DMS 273 (cell line): ENCODE measurements around the gene HOXB9.

Source experiments
- DNase-seq: peaks from one replicate; lab custom pipeline; 2025; ENCODE audit not compliant: unreplicated experiment; lab: John Stamatoyannopoulos, UW

HOXB9 gene

DNA sequence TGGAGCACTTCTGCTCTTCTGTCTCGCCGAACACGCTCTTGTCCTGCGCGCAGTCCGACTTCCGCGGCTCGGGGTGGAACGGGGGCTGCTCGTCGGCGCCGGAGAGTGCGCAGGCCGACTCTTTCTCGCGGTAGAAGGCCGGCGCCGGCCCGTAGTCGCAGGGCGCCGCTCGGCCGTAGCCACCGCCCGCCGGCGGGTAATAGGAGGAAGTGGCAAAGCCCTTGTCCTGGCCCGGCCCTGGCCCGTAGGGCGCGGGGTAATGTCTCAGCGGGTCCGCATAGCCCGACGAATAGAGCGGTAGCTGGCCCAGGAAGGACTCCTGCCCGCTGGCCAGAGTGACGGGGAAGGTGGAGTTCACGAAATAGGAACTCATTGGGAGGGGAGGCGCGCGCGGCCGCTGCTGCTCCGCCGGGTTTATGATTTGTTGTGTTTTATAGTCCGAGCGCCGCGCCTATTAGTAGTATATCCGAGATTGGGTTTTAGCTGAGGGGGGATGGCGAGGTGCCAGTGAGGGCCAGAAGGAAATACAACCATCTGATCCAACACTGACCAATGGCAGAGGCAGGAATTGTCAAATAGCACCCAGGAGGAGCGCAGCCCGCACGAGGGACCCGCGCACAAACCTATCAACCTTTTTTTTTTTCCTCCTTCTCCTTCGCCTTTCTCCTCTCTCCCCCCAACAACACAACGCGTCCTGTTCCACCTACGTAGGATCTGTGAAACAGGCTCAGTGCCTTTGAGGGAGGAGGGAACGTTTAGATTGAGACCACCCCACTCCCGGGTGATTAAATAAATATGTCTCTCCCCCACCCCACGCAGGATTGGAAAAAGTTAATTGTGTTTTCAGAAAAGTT, 28.2 kb downstream of the HOXB9 start:
- peak; percentile 36 for DNase-seq

- no peak for DNase-seq
Measured at GRCh38 chr17:48597528-48597777, 28.7 kb downstream of the HOXB9 start.

- no peak for DNase-seq
Measured at GRCh38 chr17:48596735-48597527, 29.2 kb downstream of the HOXB9 start.

- peak; percentile 23 for DNase-seq
Measured at GRCh38 chr17:48596000-48596734, 30.0 kb downstream of the HOXB9 start.

GRCh38 chr17:48595278-48595999, 30.7 kb downstream of the HOXB9 start:
- no peak for DNase-seq

GRCh38 chr17:48594538-48595277, 31.4 kb downstream of the HOXB9 start:
- no peak for DNase-seq

- peak; percentile 83 for DNase-seq
Measured at GRCh38 chr17:48593840-48594537, 32.2 kb downstream of the HOXB9 start.

- peak; percentile 25 for DNase-seq
Measured at GRCh38 chr17:48593126-48593829, 32.9 kb downstream of the HOXB9 start, which contains the start of gene HOXB5. Gene HOXB5 (minus strand): TSS chr17:48593779. CDS start chr17:48593682, 97 bp downstream.

DNA sequence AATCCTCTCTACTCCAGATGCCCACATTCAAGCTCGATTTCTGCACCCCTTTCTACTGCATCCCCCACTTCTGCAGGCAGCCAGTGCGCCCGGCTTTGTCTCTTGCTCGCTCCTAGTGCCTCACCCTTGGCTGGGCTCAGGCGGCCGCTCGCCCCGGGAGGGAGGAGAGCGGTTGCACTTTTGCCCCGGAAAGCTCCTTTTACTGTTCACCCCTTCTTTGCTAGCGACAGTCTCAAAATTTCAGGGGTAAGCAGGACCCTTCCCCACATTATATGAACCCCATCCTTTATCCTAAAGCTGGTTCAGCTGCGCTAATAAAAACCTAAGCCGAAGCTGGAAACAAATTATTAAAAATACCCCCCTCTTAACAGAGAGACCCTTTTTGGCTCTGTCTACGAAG, 33.6 kb downstream of the HOXB9 start:
- no peak for DNase-seq

DNA sequence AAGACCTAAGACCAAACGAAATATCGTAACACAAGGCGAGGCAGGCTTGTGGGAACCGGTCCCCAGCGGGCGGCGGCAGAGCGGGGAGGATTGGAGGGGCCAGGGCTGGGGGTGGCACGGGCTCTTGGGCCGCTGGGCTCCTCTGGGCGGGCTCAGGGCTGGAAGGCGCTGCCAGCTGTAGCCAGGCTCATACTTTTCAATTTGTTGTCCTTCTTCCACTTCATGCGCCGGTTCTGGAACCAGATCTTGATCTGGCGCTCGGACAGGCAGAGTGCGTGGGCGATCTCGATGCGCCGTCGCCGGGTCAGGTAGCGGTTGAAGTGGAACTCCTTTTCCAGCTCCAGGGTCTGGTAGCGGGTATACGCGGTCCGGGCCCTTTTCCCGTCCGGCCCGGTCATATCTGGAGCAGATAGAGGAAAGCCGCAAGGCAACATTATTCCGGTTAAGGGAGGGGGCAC, 34.1 kb downstream of the HOXB9 start:
- DNase-seq: no peak

- DNase-seq: no peak
Measured at GRCh38 chr17:48591255-48592056, 34.7 kb downstream of the HOXB9 start.

- no peak for DNase-seq
Measured at GRCh38 chr17:48590607-48591161, 35.5 kb downstream of the HOXB9 start.

GRCh38 chr17:48589831-48590606, 36.1 kb downstream of the HOXB9 start, which contains the start of gene HOXB3:
Gene HOXB3 (minus strand): TSS chr17:48590241. CDS start chr17:48552474, 37,767 bp downstream.
- DNase-seq: no peak

DNA sequence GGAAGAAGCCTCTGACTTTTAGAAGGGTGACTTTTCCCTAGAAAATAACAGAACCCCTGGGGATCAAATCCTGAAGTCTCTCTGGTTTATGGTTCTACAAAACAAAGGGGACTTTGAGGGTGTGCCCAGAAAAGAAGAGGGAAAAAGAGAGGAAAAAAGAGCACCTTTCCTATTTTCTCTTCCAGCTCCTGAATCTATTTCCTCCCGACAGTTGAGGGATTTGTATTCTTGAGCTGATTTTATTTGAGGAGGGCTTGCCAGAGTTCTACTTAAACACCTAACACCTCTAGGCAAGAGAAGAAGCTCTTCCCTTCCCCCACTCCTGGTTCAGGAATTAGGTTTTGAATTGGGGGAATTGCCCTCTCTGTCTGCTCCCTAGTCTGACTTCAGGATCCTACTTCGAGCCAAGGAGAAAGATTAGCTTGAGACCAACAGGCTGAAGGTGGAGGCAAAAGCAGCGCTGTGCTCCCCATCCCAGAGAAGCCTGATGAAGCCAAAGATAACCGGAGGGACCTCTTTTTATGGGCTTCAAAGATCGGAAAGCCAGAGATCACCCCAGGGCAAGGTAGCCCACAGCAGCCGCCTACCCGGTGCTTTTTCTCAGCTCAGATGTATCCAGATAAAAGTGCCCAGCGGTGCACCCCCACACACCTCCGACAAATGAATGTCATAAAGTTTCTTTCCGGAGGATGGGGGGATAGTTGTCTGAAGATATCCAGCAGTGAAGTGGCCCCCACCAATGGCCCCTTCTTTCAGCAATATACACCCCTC, 36.9 kb downstream of the HOXB9 start:
- DNase-seq: no peak

- no peak for DNase-seq
Measured at GRCh38 chr17:48588528-48588927, 37.6 kb downstream of the HOXB9 start.

DNA sequence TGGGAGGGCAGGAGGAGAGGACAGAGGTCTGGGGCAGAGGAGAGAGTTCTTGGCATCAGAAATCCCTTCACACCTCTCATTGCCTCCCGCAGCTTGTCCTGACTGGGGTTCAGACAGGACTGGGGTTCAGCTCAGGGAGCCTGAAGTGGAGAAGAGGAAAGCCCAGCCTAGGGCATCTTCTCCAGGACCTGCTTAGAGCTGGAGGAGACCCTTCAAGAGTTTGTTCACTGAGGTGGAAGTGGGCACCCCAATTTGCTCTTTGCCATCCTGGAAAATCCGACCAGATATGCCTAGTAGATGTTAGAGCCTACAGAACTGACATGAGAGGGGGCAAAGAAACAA, 38.1 kb downstream of the HOXB9 start:
- DNase-seq: no peak
